SW480 (cell line): ENCODE measurements around the gene ACTBL2.
A peak's percentile ranks its signal among the peaks of the same experiment; 100 is the strongest.
"Not testable (repeated sequence)": the region's sequence is repeated elsewhere in the genome, so short reads cannot be mapped to it uniquely, and the experiment has no call there.

Experiments used
- DNase-seq: peaks from one replicate; pipeline ENCODE4 v3.0.0-alpha.2; 2016; ENCODE audit warnings: low spot score

The ACTBL2 gene

DNA sequence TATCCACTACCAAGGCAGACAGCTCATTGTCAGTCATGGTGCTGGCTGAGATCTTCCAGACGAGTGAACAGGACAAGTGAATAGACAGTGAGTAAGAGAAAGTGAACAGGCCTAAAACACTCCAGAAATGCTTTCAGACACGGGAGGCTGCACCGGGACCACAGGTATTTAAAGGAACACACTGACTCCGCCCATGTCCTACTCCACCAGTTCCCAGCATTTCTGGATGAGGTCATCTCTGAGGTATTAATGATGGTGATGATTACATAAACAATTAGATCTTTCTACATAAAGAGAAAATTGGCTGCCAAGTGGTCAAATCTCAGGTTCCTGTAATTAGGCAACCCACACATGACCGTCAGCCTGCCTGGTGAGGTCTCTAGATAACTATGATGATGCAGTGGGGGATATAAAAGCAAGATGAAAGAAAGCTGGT, at the start of gene ACTBL2:
ACTBL2 (minus strand) TSS at position 141 of the 436 bp plus-strand sequence; CDS start at position 37, 104 bp downstream.
- peak; percentile 85 for DNase-seq

DNA sequence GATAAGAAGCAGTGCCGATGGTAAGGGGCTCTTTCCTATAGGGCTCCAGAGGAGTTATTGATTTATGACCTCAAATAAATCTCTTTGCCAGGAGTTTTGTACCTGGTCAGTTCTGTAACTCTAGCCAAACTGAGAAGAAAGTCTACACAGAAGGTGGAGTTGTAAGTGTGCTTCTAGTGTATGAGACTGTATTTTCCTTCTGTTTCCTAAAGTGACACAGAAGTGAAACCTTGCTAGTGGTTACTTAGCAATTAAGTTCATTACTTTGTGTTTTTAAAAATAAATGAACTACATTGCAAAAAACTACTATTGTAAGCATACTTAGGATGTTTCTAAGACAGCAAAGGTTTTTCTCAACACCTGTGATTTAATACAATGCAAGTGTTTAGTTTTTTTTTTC, 48.7 kb upstream of the ACTBL2 start:
- no peak for DNase-seq

DNA sequence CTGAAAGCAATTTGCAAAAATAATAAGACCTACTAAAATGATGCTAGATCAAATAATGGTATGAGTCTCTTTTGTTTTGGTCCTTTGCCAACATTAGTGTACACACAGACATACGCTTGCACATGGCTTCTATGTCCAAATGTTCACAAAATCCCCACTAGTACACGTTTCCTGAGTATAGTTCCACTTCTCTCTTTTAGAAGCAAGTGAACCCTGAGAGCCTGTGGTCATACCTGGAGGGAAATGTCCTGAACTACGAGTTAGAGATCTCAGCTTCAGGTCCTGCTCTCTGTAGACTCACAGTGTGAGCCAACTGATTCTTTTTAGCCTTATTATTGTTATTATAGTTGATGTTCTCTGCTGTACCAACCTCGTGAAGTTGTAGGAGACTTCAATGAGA, 47.3 kb upstream of the ACTBL2 start:
- DNase-seq = no peak

DNA sequence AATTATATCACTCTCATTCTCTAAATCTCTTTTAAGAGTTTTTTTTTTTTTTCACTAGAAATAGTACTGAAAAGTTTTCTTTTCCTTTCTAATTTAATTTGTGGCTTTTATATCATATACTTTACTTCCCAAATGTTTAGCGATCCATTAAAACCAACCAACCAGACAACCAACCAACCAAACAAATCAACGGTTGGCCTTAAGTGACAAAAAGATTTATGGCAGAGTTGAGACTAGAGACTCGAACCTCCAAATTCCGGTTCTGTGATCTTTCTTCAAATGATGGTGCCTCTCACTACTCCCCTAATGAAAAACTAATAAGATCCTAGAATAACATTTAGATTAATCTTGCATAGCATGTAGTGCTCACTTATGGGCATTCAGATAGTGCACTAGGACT, 45.3 kb upstream of the ACTBL2 start:
- no peak for DNase-seq

DNA sequence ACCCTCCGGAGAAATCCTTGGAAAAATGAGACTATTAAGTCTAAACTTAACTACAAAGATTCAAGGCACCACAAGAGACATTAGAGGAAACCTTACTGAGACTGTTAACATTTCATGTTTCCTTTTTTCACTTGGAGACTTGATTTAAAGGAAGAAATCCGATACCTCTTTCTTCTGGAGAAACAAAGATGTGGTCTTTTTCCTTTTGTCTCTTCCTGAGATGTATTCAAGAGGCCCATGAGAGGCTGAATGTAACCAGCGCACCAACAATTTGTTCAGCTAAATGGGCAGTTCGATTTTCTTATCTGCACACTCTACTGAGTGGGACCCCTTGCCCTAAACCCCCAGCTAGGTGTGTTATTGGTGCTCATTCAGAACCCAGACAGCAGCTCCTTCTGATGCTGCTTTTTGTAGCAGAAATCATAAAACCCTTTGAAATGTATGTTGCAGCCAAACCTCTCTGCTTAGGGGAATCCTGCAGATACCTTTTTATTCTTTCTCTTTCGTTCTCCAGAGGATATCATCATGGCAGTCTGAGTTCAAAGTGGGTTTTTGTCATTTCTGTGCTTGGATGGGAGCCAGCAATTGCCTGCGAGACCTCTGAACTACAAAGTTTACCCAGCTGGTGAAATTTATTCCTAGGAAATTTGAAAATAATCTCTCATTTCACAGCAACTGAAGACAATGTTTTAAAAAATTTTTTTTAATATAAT, 41.9 kb upstream of the ACTBL2 start:
- no peak for DNase-seq

DNA sequence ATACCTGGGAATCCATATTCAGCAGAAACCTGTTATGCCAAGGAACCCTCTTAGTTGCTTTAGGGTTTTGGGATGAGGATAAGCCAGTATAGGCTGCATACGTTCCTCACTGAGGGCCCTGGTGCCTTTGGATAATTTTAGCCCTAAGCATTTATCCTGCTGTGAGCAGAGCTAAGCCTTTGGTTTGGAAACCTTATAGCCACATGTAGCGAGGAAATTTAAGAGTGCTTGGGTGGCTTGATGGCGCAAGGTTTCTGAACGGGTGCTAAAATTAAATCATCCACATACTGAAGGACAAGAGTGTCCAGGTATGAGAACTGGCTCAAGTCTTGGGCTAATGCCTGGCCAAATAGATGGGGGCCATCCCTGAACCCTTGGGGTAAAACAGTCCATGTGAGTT, 39.9 kb upstream of the ACTBL2 start:
- not testable (repeated sequence) for DNase-seq

DNA sequence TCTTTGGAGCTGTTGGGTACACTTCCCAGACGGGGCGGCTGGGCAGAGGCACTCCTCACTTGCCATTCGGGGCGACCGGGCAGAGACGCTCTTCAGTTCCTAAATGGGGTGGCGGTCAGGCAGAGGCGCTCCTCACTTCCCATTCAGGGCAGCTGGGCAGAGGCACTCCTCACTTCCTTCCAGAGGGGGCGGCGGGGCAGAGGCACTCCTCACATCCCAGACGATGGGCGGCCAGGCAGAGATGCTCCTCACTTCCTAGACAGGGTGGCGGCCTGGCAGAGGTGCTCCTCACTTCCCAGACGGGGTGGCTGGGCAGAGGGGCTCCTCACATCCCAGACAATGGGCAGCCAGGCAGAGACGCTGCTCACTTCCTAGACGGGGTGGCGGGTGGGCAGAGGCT, 35.8 kb upstream of the ACTBL2 start:
- not testable (repeated sequence) for DNase-seq

DNA sequence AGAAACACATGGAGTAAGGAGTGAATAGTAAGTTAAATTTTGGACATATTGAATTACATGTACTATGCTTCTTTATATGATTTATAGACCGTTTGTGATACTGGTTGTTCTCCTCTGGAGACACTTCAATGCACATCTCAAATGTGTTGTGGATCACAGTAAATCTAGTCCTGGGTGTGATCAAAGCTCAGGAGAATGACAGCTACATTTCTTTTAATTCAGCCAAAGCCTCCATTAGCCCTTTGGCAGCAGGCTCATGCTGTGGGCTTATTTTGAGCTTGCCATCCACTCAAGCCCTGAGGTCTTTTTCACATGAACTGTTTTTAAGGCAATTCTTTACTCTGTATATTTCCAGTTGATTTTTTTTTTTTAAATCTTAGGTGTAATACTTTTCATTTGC, 34.6 kb upstream of the ACTBL2 start:
- DNase-seq = no peak

DNA sequence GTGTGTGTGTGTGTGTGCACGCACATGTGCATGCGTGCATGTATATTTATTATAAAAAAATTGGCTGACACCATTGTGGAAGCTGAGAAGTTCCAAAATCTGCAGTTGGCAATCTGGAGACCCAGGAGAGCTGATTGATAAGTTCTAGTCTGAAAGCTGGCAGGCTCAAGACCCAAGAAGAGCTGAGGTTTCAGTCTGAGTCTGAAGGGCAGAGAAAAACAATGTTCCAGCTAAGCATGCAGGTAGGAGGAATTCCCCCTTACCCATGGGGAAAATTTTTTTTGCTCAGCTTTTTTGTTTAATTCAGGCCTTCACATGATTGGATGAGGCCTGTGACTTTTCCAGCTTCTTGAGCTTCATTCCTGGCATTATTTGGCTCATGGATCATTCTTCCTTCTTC, 31.2 kb upstream of the ACTBL2 start:
- DNase-seq = no peak

DNA sequence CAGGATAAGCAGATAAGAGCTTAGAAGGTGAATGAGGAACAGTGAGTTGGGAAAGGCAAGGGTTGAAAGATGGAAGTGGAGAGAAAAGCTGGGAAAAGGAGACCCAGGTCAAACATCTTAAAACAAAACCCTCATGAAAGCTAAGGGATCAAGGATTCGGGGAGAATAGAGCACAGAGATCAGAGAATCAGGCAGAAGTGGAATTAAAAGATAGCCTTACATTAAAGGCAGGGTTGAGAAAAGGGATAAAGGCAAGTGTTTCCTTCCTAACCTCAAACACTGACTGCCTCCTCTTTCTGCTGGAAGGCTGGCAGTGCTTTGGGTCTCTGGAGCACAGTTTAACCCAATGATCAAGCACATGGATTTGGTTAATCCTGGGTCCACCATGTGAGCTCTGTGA, 28.7 kb upstream of the ACTBL2 start:
- DNase-seq = no peak

DNA sequence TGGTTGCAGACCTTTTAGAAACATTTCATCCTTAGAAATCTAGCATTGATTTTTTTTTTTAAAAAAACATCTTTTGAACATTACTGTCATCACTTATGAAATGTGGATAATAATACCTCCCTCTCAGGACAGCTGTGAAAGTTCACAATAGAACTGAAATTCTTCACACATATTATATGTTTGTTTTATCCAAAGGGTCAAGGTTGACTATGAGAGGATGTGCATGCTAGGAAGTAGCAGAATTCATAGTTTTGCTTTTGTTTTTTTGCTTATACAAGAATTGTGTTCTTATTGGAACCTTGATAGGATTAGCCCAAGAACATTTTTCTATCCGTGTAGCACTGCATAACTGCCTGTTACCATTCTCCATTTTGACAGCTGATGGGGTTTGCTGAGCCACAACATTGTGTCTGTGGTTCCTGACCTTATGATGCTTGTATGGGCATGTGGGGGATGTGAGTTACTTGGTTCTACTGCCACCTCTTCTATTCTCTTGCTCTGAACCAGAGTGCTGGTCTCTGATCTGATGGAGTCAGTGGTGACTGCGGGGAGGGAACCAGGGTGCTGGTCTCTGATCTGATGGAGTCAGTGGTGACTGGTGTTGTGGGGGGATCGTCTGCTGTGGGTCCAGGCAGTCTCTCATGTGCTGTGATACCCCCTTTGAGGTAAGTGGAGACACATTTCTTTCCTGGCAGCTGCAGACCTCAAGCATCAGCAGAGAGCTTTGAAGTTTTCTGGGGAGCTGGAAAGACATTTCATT, 27.1 kb upstream of the ACTBL2 start:
- DNase-seq = no peak

DNA sequence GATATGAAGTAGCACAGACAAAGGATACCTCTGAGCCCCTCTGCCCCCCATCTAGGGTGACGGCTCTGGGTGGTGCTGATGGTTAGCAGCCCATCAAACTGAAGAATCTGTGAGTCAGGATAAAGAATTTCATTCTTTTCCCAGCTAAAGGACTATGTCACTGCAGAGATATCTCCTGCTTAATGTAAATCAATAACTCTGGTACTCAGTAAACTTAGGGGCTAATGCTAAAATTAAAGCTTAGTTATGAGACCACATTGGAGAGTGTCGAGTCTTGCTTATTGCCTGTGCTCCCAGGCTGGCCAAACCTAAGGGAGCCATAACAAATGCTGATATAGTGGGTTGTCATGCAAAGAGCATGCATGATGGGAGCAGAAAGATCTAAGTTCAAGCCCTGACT, 25.6 kb upstream of the ACTBL2 start:
- no peak for DNase-seq

DNA sequence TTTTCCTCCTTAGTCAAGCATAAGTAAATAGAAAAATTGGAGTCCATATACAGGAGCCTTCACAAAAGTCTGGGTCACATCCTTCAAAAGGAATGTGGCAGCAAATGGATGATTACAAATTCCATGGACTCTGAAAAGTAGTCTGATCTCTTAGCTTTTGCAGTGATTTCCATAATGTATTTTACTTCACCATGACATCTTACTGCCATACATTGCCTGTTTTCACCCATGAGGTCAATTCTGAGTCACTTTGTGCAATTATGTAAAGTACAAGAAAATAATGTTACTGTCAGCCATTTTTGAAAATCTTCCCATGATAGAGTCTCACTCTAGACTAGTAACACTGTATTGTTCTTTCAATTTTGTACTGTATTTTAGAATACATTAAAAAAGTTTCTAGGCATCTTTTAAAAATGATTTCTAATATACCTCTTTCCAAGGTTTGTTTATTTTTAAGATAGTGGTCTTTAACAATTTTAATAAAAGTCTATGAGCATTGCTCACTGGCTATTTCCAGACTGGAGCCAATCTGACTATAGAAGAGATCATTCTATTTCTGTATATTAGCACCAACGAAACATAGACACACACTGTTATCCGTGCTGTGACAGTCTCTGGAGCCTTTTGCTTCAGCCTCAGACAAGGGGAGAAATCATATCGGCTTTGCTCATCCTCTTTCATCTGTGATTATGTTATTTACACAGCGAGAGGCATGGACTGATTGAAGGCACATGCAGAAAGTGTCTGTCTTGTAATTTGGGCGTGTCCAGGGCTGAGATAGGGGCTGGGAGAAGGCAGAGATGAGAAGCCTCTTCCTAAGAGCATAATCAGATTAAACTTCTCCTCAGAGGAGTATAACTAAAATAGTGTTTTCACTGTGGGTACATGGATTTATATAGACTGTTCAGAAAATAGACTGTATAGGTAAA, 22.9 kb upstream of the ACTBL2 start:
- DNase-seq = no peak

DNA sequence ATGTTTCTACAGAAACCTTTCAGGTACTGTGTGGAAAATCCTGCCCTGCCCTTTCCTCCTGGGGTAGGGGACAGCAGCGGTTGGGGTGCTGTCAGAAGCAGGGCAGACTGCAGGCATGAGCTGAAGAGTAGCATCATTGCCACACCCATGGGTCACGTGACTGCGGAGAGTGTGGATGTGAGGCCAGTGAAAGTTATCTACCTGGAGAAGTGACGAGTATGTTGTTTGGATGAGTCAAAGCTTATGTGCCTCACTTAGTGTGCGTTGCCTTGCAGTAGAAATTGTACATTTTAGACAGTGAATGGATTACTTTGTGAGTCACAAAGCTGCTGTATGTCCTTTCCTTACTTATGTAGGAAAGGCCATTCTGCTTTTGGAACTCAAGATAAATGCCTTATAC, 21.7 kb upstream of the ACTBL2 start:
- peak; percentile 57 for DNase-seq

DNA sequence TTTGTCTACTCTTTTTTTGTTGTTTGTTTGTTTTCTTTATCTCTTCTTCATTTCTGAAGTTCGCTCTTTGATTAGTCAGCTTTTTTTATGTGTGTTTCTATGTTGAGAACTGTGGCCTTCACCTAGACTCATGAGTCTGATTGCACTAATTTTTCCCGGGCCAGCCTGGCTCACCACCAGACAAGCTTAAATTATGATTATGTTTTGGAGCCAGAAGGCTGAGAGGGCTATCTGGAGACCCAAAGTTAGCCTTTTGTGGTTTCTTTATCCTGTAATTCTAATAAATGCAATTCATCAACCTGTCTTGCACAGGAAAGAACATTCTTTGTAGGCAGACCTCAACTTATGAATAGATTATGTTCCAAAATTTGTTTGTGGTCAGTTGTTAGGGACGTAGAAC, 20.8 kb upstream of the ACTBL2 start:
- DNase-seq = no peak

DNA sequence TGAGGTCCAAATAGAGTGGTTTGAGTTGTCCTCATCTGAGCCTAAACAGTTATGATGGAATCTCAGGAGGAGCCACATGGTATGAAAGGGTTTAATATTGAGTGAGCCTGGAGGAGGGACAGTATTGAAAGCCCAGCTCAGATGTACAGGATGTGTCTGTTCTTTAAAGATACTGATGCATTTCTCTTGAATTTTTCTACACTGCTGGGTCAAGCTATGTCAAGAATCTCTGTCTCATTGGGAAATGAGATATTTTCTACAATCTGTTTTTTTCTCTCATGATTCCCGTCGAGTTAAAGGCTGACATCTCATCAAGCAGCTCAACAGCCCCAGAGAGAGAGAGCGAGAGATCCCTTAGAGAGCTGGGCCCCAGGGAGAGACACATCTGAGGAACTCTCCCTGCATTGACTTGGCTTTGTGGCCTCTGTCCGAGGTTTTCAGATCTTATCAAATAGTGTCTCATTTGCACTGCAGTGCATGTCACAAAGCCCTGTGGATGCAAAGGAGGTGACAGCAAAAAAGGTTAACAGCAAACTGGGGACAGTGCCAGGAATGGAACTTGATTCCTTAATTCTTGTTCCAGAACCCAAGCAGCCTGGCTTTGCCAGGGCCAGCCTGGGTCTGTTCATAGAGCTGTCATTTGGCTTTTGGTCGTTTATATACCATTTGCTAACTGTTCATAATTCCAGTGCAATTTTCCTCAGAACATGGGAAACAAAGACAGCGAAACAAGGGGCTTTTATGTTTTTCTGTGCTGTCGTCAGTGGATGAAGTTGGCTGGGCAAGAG, 19.0 kb upstream of the ACTBL2 start:
- DNase-seq = no peak

DNA sequence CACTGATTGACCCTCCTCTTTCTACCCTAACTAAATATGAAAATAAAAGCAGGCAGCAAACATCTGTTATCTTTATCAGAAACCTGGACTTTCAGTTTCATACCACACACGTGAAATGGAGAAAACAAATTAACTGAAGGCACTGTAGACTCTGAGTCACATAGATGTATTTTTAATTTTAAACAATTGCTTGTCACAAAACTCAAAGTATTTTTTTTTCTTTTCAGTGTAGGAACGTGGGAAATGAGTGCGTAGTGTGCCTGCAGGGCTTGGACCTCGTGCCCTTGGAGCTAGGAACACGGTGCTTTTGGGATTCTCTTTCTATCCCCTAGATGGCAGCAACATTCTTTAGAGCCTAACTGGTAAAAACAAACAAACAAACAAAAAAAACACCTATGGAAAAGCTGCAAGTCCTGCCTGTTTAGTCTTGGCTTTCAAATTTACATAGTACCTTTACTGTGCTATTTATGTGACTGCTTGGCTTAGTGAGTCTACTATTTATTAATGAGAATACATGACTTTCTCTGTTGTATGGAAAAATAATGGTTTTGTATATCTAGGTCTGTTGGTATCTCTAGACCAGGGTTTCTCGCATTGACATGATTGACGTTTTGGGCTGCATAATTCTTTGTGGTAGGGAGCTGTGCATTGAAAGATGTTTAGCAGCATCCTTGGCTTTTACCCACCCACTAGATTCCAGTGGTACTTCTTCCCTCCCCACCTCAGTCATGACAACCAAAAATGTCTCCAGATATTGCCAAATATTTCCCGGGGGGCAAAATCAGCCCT, 16.8 kb upstream of the ACTBL2 start:
- DNase-seq = peak; percentile 75

DNA sequence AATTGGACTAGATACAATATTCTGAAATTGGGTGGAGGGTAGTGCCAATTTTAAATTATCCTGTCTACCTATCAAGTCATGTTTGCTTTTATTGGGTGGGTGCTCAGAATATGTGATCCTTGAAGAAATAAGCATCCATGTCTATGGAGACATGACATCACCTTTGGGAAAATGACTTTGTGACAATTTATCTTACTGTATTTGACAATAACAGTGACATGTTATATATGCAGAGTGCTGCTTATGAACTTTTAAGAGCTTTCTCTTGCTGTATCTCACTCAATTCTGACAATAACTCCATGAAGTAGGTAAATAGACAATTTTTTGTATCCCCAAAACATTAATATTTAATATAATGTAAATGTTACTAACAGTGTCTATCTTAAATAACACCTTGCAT, 15.1 kb upstream of the ACTBL2 start:
- DNase-seq = no peak

DNA sequence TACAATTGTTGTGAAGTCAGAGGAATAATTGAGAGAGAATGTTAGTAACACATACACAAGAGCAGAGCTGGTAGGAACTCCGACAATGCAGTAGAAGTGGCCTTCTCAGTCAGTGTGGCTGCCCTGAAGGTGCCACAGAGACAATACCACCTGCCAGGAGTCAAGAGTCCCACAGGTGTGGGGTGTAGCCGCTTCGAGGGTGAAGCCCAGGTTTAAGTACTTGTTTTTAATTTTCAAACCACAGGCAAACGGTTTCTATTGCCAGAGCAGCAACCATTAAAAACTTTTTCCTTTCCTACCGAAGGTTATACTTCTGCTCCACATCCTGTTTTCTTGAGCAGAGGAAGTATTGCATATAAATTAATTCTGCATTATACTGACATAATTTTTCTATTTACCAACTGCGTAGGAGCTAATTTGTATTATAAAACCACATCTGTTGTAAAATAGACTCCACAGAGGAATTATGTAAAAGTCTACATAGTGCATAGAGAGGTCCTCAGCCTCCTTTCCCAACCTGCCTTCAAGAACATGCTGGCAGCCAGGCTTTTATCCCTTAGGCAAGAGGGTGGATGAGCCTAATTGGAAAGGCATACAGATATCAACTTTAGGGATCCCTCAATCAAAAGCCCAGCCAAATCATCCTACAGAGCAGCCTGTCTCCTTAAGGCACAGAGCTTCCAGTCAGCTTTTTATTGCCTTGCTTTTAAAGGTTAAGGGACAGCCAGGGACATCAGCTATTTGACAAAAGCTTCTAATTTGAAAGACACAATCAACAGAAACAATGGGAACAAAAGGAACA, 12.9 kb upstream of the ACTBL2 start:
- DNase-seq = peak; percentile 31
